Measurements from ENCODE around the gene HSBP1L1.

The HSBP1L1 gene

DNA sequence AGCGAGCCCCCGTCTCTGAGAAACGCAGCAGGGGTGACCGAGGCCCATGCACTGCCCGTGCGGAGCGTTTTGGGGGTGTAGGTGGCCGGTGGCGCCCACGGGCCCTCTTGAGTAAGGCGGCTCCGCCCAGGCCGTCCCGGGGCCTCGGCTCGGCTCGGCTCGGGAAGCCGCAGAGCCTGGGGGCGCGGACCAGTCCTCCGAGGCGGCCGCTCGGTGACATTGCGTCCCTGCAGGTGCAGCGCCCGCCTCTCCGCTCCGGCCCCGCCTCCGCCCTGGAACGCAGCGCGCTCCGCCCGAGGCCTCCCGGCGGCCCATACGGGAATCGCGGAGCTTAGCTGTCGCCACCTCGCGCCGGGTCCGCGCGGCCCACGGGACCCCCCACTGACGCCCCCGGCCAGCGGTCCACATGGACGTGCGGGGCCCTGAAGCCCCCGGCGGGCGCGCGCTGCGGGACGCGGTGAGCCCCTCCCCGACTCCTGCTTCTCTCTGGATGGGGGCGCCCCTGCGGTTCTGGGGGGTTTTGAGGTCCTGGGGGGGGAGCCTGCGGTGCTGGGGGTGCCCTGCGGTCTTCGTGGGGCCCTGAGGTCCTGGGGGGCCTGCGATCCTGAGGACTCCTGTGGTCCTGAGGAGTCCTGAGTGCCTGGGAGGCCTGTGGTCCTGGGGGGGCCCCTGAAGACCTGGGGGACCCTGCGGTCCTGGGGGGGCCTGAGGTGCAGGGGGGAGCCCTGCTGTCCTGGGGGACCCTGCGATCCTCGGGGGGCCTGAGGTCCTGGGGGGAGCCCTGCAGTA, at the start of gene HSBP1L1:
TSS of gene HSBP1L1 (plus strand) at position 314 of the 789 bp plus-strand sequence. CDS start at position 407, 93 bp downstream.
- peak; percentile 87 for DNase-seq

DNA sequence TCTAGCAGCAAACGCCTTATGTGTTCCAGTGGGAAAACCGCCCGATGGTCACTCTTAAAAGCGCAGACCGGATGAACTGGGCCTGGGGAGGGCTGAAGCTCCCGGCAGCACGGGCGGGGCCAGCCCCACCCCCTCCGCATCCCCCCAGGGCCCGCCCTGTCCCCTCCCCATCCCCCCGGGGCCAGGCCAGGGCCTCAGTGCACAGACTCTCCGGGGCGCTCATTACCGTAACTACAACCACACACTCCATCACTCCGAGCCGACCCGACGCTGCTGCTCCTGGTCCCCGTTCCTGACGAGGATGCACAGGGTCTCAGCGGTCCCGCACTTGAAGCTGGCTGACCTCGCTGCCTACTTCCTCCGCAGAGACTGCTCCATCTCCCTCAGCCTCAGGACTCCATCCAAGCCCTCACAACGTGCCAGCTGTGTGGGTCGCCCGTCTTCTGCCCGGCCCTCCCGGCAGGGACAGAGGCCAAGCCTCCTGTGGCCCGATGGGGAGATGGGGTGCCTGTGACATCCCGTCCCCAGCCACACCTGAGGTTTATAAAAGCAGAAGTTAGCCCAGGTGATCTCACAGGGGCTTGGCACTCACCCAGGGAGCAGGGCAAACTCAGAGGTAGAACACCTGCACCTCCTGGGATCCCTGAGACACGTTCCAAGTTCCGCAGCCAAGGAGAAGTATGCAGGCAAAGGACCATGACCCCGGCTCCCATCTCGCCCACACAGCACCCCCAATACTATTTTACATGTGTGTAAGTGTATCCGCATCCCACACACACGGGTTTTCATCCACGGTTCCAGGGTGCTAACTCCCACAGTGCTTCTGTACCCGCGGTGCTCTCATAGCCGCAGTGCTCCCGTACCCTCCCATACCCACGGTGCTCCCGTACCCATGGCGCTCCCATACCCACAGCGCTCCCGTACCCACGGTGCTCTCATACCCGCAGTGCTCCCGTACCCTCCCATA, 49.0 kb upstream of the HSBP1L1 start:
- peak; percentile 48 for DNase-seq

DNA sequence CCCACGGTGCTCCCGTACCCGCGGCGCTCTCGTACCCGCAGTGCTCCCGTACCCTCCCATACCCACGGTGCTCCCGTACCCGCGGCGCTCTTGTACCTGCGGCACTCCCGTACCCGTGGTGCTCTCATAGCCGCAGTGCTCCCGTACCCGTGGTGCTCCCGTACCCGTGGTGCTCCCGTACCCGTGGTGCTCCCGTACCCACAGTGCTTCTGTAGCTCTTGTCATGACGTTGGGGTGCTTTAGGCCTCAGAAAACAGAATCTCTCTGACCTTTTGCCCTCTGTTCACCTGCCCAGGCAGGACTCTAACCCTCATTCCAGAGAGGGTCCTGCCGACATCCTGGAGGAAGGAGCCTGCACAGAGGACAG, 48.3 kb upstream of the HSBP1L1 start:
- DNase-seq, result peak; percentile 24

- DNase-seq, result peak; percentile 29
Observed at GRCh38 chr18:79916546-79917168, 47.8 kb upstream of the HSBP1L1 start.

GRCh38 chr18:79917169-79917852, 47.1 kb upstream of the HSBP1L1 start:
- peak; percentile 32 for DNase-seq

GRCh38 chr18:79917853-79918614, 46.4 kb upstream of the HSBP1L1 start:
- DNase-seq, result peak; percentile 27

GRCh38 chr18:79918615-79919011, 45.8 kb upstream of the HSBP1L1 start:
- DNase-seq, result peak; percentile 37

- peak; percentile 37 for DNase-seq
Observed at GRCh38 chr18:79919089-79919488, 45.4 kb upstream of the HSBP1L1 start.

GRCh38 chr18:79921984-79922965, 42.2 kb upstream of the HSBP1L1 start:
- DNase-seq, result peak; percentile 14

DNA sequence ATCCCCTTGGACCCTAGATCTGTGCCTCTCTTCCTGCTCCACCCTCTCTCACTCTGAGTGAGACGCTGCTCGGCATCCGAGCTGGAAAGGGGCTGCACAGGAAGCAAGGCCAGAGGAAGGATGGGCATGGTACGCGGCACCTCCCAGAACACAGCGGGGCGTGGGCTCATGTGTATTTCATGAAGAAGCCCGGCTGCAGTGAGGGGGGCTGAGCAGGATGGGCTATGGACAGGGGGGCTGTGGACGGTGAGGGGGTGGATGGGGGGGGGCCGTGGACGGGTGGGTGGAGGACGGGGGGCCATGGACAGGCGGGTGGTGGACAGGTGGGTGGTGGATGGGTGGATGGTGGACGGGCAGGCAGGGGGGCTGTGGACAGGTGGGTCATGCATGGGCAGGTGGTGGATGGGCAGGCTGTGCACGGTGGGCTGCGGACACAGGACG, 41.5 kb upstream of the HSBP1L1 start:
- peak; percentile 13 for DNase-seq

GRCh38 chr18:79923896-79924585, 40.4 kb upstream of the HSBP1L1 start:
- peak; percentile 21 for DNase-seq

DNA sequence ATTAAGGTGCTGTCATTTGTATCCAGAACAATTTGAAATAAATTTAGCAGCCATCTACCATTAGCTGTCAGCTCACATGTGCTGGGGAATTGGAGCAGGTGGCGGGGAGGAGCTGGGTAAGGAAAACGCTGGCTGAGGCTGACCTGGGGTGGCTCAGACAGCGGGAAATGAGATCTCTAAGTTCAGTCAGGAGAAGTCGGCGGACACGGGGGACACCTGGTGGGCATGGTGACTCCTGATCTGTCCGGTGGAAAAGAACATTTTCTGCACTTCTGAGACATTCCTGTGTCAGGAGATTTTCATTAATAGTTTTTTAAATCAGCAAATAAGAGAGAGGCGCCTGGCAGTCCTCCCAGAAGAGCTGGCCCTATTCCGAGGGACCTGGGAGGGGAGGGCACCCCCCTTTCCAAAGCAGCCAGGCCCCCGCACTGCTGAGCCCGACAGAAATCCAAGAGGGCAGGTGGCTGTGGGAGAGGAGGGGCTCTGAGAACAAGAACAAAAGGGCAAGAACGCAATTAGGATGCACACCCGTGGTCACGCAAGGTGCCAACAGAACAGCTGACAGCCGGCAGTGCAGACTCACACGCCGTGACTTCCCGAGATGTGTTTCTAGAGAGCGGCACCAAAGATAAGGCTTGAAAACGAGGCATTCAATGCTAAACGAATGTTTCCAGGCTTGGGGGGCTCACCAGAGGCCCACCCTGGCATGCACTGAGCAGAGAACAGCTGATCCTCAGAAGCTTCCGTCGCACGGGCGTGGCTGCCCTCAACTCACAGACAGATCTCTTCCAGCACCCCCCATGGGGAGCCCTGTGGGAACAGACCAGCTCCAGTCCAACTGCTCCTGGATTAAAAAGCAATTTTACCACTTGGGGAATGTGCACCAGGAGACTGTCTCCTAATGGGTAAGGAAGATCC, 39.4 kb upstream of the HSBP1L1 start:
- DNase-seq, result peak; percentile 29

DNA sequence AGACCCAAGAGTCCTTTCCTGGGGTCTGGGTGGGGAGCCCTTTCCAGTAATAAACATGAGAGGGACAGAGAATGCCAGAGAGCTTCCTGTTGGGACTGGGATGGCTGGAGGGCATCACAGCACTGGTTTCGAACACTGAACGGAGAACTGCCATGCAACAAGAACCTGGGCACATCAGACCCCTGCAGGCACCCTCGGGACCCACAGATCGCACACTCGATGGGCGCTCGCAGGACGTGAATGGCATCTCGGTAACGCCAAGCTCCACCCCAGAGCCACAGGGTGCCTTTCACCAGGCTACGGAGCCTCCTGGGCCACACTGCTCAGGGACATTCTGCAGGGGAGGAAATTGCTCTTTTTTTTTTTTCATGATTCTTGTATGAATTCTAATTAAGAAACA, 38.1 kb upstream of the HSBP1L1 start:
- DNase-seq, result peak; percentile 30

DNA sequence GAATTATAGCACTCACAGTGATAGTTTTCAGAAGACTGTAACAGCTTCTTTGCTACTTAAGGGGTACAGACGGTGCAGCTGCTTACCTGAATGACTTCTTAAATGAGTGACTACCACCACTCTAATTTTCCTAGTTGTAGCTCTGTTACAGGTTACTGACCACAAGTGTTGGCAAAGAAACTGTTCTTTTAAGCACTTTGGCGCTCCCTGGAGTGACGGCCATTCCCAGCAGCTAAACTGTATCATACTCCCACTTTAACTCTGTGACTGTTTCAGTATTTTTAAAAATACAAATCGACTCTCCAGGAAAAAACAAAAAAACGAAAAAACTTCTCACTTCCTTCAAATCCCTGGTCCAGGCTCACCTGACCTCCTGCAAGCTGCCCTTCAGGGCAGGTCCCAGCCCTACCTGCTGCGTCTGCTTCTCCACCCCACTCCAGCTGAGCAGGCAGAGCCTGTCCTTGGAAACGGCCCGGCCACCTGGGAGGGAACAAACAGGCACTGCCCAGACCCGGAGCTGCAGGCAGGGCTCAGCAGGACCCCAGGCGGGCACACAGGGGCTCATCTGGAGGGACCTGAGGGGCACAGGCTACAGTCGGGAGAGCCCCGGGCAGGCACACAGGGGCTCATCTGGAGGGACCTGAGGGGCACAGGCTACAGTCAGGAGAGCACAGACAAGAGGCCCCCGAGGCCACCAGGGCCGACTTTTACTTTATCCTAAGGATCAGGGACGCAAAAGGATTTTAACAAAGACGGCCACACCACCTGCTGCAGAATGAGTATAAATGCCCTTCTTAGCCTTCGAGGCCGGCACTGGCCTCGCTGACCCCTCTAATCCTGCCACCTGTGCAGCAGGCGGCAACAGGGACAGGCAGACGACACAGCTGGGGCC, 37.5 kb upstream of the HSBP1L1 start:
- DNase-seq, result peak; percentile 54

DNA sequence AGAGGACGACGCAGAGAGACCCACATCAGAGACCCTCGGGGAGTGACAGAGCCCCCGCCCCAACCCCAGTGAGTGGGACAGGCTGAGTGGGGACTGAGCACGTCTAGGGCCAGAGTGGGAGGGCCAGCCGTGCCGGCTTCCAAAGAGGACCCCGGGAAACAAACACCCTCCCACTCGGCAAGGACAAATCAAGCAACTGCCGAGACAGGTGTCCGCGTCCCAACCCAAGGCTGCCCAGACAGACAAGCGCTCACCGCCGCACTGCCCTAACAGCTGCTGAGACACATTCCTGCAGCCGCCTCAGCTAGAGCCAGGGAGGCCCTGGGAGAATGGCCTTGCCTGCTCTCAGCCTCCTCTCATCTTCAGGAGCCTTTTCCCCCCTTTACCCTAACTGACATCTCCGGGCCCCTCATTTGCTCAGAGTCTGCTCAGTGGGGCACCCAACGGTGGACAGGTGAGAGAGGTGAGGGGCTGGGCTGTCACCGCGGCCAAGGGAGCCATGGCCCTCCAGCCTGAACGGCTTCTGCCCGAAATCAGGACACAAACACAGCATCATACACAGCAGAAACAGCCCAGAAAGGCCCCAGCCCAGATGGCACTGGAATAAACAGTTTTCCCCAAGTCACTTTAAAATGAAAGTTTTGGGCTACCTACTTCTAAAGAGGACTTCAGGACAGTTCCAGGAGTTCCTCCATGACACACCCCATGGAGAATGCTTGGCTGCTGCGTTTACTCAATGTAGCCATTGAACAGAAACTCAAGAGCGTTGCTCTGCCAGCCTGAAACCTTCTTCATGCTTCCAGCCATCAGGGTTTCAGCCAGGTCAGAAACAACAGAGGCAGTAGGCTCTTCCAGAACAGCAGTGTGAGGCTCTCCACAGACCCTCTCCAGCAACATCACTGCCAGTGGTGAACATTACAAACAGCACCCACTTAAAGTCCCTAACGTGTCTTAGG, 36.6 kb upstream of the HSBP1L1 start:
- peak; percentile 46 for DNase-seq

- peak; percentile 20 for DNase-seq
Observed at GRCh38 chr18:79928563-79928960, 35.9 kb upstream of the HSBP1L1 start.
